Kidney (tissue), 14 donors: Measurements from ENCODE around the gene CCSAP. TPM values are rescaled to one million over a fixed set of nuclear protein-coding genes. Genes with fewer than 3 reads are reported as not detected.

ENCODE experiments used
- DNase-seq, 5 donors: peaks; one replicate each; pipeline ENCODE4 v3.0.0-alpha.2; 2013 to 2020
- FAIRE-seq: peaks from 2 replicates; lab custom pipeline; 2012; peaks lifted over from hg19 to GRCh38; lab: Jason Lieb, UNC
- H3K27ac ChIP-seq, 2 donors: one replicate each; pipeline ENCODE4 v1.7.0; 2013; ENCODE audit warnings: low read depth in 2 of 2, low read length in 2 of 2, inconsistent platforms in 1 of 2
- H3K27me3 ChIP-seq: one replicate; pipeline ENCODE4 v1.7.1; 2013; ENCODE audit warnings: low read length, inconsistent platforms; ENCODE audit not compliant: control insufficient read depth, insufficient read depth
- H3K36me3 ChIP-seq, 3 donors: one replicate each; pipeline versions ENCODE4 v1.7.0 to v1.7.1; 2013; ENCODE audit warnings: low read length in 3 of 3, control low read depth in 1 of 3, inconsistent platforms in 1 of 3; ENCODE audit not compliant: insufficient read depth in 3 of 3, control insufficient read depth in 2 of 3
- H3K4me1 ChIP-seq, 3 donors: one replicate each; pipeline versions ENCODE4 v1.7.0 to v1.7.1; 2013; ENCODE audit warnings: low read length in 3 of 3, inconsistent platforms in 1 of 3, low read depth in 1 of 3; ENCODE audit not compliant: control insufficient read depth in 2 of 3, insufficient read depth in 2 of 3
- H3K4me3 ChIP-seq, 3 donors: one replicate each; pipeline versions ENCODE4 v1.7.0 to v1.8.1; 2013; ENCODE audit warnings: low read length in 3 of 3, control low read depth in 1 of 3, inconsistent platforms in 1 of 3
- H3K9ac ChIP-seq, 3 donors: one replicate each; pipeline versions ENCODE4 v1.7.0 to v1.7.1; 2013; ENCODE audit warnings: low read length in 3 of 3, control low read depth in 1 of 3, inconsistent platforms in 1 of 3
- H3K9me3 ChIP-seq, 3 donors: one replicate each; pipeline versions ENCODE4 v1.7.0 to v1.7.1; 2013; ENCODE audit warnings: low read length in 3 of 3, control low read depth in 1 of 3, inconsistent platforms in 1 of 3; ENCODE audit not compliant: control insufficient read depth in 2 of 3, insufficient read depth in 1 of 3
- CTCF ChIP-seq: IDR thresholded peaks from 3 replicates; pipeline ENCODE4 v1.5.1; 2012; ENCODE audit warnings: mild to moderate bottlenecking, moderate library complexity, borderline replicate concordance; ENCODE audit not compliant: insufficient read depth; ENCODE audit errors: extremely low read depth
- intact Hi-C: fragments of 100-400 bp; cut with DNase I; formaldehyde crosslinking; loops from one replicate; pipeline ENCODE4 v1.11.1; 2022
- polyA plus RNA-seq: library from polyadenylated mRNA; stranded (reverse); fragments of 350-450 nt; fragmentation: Illumina TruSeq; extraction: RNeasy Lipid Tissue Mini Kit (QIAGEN cat#74804); gene quantifications from one replicate; pipeline ENCODE4 v1.2.3, GENCODE V29; 2014; ENCODE audit warnings: low read depth, low replicate concordance; ENCODE audit not compliant: insufficient read depth
- total RNA-seq: library from RNA; stranded (reverse); fragmentation: NEBNext Ultra II Directional; extraction: Animal tissue kit (Norgen Biotek cat#: 25700); gene quantifications from one replicate; pipeline ENCODE4 v1.2.1, GENCODE V29; 2021
- donor health status: control.
- donor health status: control.
- donor health status: control.
- donor health status: control.
- donor health status: control.
- donor health status: DM: yes; HTN: yes; CAD: no.
- donor health status: Normal renal cell carcinoma (clear cell type).

CCSAP gene
- total and polyA plus RNA-seq, 2 donors from 2014 or later, result 0.84 to 3.1 TPM

GRCh38 chr1:229280921-229281320 lies 61.9 kb downstream of the CCSAP start:
- TF ChIP-seq CTCF, result no peak
- Histone ChIP-seq H3K36me3 (no peaks in the 10 kb centered on the region), H3K4me1 (no peaks in the 10 kb centered on the region), H3K4me3 (no peak overlapping the region), H3K27me3 (no peaks in the 10 kb centered on the region), H3K9me3 (no peaks in the 10 kb centered on the region), H3K27ac (no peak overlapping the region), H3K9ac (no peak overlapping the region)
- intact Hi-C loops, result no loop called here
- DNase-seq, result no peak
- FAIRE-seq, result no peak

DNA sequence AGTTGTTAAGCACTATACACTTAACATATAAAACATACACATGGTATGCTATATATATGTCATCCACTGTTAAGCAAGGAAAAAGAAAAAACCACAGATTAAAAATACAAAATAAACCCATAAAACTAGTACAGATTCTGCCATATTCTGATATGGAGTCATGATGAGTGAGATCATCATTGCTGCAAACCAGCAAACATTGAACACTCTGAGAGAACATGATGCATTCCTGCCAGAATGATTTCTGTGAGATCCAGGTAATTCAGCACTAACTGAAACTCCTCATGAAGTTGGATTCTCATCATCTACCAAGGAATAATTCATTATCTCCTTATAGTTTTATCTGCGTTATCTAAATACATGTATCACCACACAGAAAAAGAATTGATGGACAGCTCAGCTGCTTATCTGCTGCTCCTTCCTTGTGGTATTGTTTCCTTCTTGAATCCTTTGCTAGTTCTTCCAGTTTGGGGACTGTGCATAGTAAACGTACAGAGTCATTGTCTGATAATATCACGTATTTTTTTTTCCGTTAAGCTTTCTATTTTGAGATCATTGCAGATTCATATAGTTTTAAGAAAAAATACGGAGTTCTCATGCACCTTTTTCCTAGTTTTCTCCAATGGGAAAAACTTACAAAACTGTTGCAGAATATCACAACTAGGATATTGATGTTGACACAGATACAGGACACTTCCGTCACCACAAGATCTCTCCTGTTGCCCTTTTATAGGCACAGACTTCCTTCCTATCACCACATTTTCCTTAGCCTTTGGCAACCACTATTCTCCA lies 62.6 kb downstream of the CCSAP start:
- Histone ChIP-seq H3K36me3 (no peaks in the 10 kb centered on the region), H3K27ac (no peak overlapping the region), H3K4me3 (no peak overlapping the region), H3K9me3 (no peaks in the 10 kb centered on the region), H3K9ac (no peak overlapping the region), H3K4me1 (no peaks in the 10 kb centered on the region), H3K27me3 (no peaks in the 10 kb centered on the region)
- intact Hi-C loops, result no loop called here
- FAIRE-seq (no peak), DNase-seq (no peak)
- TF ChIP-seq CTCF, result no peak

- Histone ChIP-seq H3K36me3 (no peaks in the 10 kb centered on the region), H3K27me3 (no peaks in the 10 kb centered on the region), H3K9ac (no peak overlapping the region), H3K4me3 (no peak overlapping the region), H3K4me1 (peaks cover 0 to 3% (median 0%) of the 10 kb centered on the region in 3 donors), H3K9me3 (no peaks in the 10 kb centered on the region), H3K27ac (no peak overlapping the region)
- TF ChIP-seq CTCF, result no peak
- intact Hi-C loops, result no loop called here
- FAIRE-seq (no peak), DNase-seq (no peak)
Measured at GRCh38 chr1:229279242-229279641, 63.6 kb downstream of the CCSAP start.
